HL-60 (cell line): ENCODE results near the gene DLL1.

Experiments used
- DNase-seq, 2 experiments: peaks; one replicate each; pipeline ENCODE4 v3.0.0-alpha.2; 2010 to 2020; ENCODE audit warnings: low read depth in 1 of 2, low spot score in 1 of 2
- H3K27ac ChIP-seq: fragments of 250-450 bp; sonication (Bioruptor Pico); replicated peaks from 2 replicates; pipeline ENCODE4 v1.5.1; 2020; ENCODE audit warnings: mild to moderate bottlenecking, moderate library complexity
- H3K27me3 ChIP-seq: fragments of 250-450 bp; sonication (Bioruptor Pico); 2 replicates; pipeline ENCODE4 v1.5.1; 2021; ENCODE audit warnings: mild to moderate bottlenecking, moderate library complexity; ENCODE audit not compliant: insufficient read depth, poor library complexity, severe bottlenecking
- H3K4me3 ChIP-seq: replicated peaks from 2 replicates; pipeline ENCODE4 v1.5.1; 2011; ENCODE audit warnings: mild to moderate bottlenecking, control low read depth, low read length; ENCODE audit not compliant: insufficient read depth
- GABPA ChIP-seq: IDR thresholded peaks from 2 replicates; pipeline ENCODE4 v1.6.1; 2012; ENCODE audit warnings: low read depth
- POLR2AphosphoS5 ChIP-seq: IDR thresholded peaks from 2 replicates; pipeline ENCODE4 v1.6.1; 2012; ENCODE audit warnings: low read depth
- SPI1 ChIP-seq: IDR thresholded peaks from 2 replicates; pipeline ENCODE4 v1.6.1; 2012; ENCODE audit warnings: low read depth, mild to moderate bottlenecking, borderline replicate concordance
- TF ChIP-seq, protein P1 (sequence below): IDR thresholded peaks from one replicate; pipeline ENCODE4 v1.5.1; 2011; ENCODE audit warnings: low read length, control low read depth, inconsistent platforms; ENCODE audit not compliant: insufficient read depth
- TF ChIP-seq, protein P2 (sequence below): IDR thresholded peaks from 2 replicates; pipeline ENCODE4 v1.6.1; 2012; ENCODE audit warnings: low read depth; ENCODE audit not compliant: insufficient replicate concordance

DLL1 gene

GRCh38 chr6:170269151-170269845 is 21.6 kb downstream of the DLL1 start:
- DNase-seq = no peak
- Histone ChIP-seq H3K4me3 (no peak overlapping the region), H3K27me3 (peaks cover 5% of the 10 kb centered on the region), H3K27ac (no peak overlapping the region)
- TF ChIP-seq SPI1 = no peak
- TF ChIP-seq, protein P1, sequence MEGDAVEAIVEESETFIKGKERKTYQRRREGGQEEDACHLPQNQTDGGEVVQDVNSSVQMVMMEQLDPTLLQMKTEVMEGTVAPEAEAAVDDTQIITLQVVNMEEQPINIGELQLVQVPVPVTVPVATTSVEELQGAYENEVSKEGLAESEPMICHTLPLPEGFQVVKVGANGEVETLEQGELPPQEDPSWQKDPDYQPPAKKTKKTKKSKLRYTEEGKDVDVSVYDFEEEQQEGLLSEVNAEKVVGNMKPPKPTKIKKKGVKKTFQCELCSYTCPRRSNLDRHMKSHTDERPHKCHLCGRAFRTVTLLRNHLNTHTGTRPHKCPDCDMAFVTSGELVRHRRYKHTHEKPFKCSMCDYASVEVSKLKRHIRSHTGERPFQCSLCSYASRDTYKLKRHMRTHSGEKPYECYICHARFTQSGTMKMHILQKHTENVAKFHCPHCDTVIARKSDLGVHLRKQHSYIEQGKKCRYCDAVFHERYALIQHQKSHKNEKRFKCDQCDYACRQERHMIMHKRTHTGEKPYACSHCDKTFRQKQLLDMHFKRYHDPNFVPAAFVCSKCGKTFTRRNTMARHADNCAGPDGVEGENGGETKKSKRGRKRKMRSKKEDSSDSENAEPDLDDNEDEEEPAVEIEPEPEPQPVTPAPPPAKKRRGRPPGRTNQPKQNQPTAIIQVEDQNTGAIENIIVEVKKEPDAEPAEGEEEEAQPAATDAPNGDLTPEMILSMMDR = no peak
- TF ChIP-seq, protein P2, sequence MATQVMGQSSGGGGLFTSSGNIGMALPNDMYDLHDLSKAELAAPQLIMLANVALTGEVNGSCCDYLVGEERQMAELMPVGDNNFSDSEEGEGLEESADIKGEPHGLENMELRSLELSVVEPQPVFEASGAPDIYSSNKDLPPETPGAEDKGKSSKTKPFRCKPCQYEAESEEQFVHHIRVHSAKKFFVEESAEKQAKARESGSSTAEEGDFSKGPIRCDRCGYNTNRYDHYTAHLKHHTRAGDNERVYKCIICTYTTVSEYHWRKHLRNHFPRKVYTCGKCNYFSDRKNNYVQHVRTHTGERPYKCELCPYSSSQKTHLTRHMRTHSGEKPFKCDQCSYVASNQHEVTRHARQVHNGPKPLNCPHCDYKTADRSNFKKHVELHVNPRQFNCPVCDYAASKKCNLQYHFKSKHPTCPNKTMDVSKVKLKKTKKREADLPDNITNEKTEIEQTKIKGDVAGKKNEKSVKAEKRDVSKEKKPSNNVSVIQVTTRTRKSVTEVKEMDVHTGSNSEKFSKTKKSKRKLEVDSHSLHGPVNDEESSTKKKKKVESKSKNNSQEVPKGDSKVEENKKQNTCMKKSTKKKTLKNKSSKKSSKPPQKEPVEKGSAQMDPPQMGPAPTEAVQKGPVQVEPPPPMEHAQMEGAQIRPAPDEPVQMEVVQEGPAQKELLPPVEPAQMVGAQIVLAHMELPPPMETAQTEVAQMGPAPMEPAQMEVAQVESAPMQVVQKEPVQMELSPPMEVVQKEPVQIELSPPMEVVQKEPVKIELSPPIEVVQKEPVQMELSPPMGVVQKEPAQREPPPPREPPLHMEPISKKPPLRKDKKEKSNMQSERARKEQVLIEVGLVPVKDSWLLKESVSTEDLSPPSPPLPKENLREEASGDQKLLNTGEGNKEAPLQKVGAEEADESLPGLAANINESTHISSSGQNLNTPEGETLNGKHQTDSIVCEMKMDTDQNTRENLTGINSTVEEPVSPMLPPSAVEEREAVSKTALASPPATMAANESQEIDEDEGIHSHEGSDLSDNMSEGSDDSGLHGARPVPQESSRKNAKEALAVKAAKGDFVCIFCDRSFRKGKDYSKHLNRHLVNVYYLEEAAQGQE = no peak
- no peak for TF ChIP-seq GABPA
- no peak for TF ChIP-seq POLR2AphosphoS5

DNA sequence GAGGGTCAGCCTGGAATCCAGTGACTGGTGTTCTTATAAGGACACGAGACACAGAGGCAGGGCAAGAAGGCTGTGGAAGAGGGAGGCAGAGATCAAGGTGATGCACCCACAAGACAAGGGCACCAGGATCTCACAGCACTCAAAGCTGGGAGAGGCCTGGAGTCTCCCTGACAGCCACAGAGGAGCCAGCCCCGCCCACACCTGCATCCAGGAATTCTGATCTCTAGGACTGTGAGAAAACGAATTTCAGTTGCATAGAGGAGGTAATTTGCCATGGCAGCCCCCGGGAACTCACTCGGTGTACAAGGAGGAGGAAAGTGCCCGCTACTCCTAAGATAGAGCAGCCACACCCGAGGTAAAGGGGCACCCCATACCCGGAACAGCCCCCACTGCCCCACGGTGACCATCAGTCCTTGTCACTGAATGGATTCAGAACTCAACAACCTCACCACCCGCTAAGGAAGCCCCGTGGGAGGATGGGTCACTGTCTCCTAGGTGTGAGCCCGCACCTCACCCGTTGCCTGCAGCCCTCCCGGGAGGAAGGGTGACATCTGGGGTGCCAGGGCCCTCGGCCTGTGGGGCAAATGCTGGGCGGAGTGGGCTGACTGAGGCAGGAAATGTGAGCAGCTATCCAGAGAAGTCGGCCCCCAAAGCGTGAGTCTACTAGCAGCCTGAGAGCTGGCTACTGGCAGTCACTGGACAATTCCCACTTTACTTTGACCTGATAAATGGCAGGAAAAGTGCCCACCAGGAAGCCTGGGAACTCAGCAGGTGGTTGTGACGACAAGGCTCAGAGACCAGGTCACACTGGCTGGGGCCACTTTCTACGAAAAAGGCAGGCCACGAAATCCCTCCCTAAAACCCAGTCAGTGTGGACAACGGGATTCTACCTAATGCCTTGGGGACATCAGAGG is 22.4 kb downstream of the DLL1 start:
- TF ChIP-seq GABPA = no peak
- TF ChIP-seq, protein P1 = no peak
- TF ChIP-seq, protein P2 = no peak
- no peak for TF ChIP-seq SPI1
- no peak for TF ChIP-seq POLR2AphosphoS5
- no peak overlapping the region for H3K27ac ChIP-seq
- no peak for DNase-seq
- peaks cover 5% of the 10 kb centered on the region for H3K27me3 ChIP-seq
- no peak overlapping the region for H3K4me3 ChIP-seq

DNA sequence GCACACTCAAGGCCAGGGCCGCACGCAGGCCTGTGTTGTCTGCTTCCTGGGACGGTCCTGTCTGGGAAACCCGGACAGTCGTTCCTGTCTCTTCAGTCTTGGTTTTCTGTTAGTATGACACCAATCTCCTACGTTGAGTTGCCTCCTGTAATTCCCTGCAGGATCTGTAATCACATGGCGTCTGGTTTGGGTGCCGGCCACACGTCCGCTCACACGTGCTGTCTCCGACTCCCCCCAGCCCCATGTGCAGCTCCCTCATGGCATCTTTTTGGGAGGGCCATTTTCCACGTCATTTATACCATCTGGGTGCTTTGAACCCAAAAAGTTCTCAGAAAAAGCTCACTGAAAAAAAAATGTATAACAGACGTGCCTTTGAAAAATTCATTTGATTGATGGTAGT is 23.2 kb downstream of the DLL1 start:
- no peak overlapping the region for H3K4me3 ChIP-seq
- peaks cover 5% of the 10 kb centered on the region for H3K27me3 ChIP-seq
- no peak overlapping the region for H3K27ac ChIP-seq
- TF ChIP-seq POLR2AphosphoS5 (no peak), GABPA (no peak), SPI1 (no peak)
- TF ChIP-seq, protein P2 = no peak
- TF ChIP-seq, protein P1 = no peak
- DNase-seq = no peak
